CD14-positive monocyte (primary cell): ENCODE data around the gene ACTR5. TPM values are rescaled to one million over a fixed set of nuclear protein-coding genes. Genes with fewer than 3 reads are reported as not detected.

Experiments
- DNase-seq, 3 donors: peaks; one replicate each; pipeline ENCODE4 v3.0.0-alpha.2; 2011 to 2022
- H2AFZ ChIP-seq: 2 replicates; pipeline ENCODE4 v1.6.0; 2012; ENCODE audit warnings: mild to moderate bottlenecking, low read depth, low read length, inconsistent platforms; ENCODE audit not compliant: insufficient read depth, poor library complexity, severe bottlenecking
- H3K27ac ChIP-seq, 2 donors: 1 replicate in 1 of 2; 2 replicates in 1 of 2; pipeline ENCODE4 v1.5.1; 2012 to 2013; ENCODE audit warnings: low read length in 2 of 2, control low read depth in 1 of 2, inconsistent platforms in 1 of 2, low read depth in 1 of 2, mild to moderate bottlenecking in 1 of 2
- H3K27me3 ChIP-seq, 2 donors: one replicate each; pipeline versions ENCODE4 v1.6.0 to v1.6.1; 2011 to 2013; ENCODE audit warnings: low read length in 2 of 2; ENCODE audit not compliant: control insufficient read depth in 2 of 2, insufficient read depth in 2 of 2
- H3K36me3 ChIP-seq, 2 donors: replicated peaks in 1 of 2; 1 replicate in 1 of 2; 2 replicates in 1 of 2; pipeline versions ENCODE4 v1.5.1 to v1.6.1; 2012 to 2013; ENCODE audit warnings: low read length in 2 of 2, control low read depth in 1 of 2, inconsistent platforms in 1 of 2, mild to moderate bottlenecking in 1 of 2; ENCODE audit not compliant: insufficient read depth in 2 of 2, control insufficient read depth in 1 of 2
- H3K4me1 ChIP-seq, 2 donors: 1 replicate in 1 of 2; 2 replicates in 1 of 2; pipeline versions ENCODE4 v1.5.1 to v1.6.1; 2012 to 2013; ENCODE audit warnings: low read length in 2 of 2, control low read depth in 1 of 2, inconsistent platforms in 1 of 2, mild to moderate bottlenecking in 1 of 2, moderate library complexity in 1 of 2; ENCODE audit not compliant: insufficient read depth in 2 of 2, control insufficient read depth in 1 of 2
- H3K4me2 ChIP-seq: replicated peaks from 2 replicates; pipeline ENCODE3; 2012; ENCODE audit warnings: low read length, moderate library complexity, mild to moderate bottlenecking; ENCODE audit not compliant: poor library complexity, severe bottlenecking; ENCODE audit errors: extremely low read depth
- H3K4me3 ChIP-seq, 3 experiments: fragments of 200-600 bp in 1 of 3; sonication (generic) in 1 of 3; replicated peaks in 1 of 3; 1 replicate in 2 of 3; 2 replicates in 1 of 3; pipeline ENCODE4 v1.5.1; 2011 to 2013; ENCODE audit warnings: low read length in 3 of 3, mild to moderate bottlenecking in 3 of 3, control low read depth in 2 of 3, low read depth in 2 of 3, inconsistent platforms in 1 of 3, moderate library complexity in 1 of 3
- H3K79me2 ChIP-seq: 2 replicates; pipeline ENCODE4 v1.6.0; 2012; ENCODE audit warnings: mild to moderate bottlenecking, control low read depth, inconsistent platforms, low read length, moderate library complexity; ENCODE audit not compliant: insufficient read depth
- H3K9ac ChIP-seq: 2 replicates; pipeline ENCODE4 v1.6.0; 2017; ENCODE audit warnings: low read length, mild to moderate bottlenecking; ENCODE audit not compliant: insufficient read depth, poor library complexity, severe bottlenecking
- H3K9me3 ChIP-seq, 2 donors: replicated peaks in 1 of 2; 1 replicate in 1 of 2; 2 replicates in 1 of 2; pipeline versions ENCODE4 v1.5.1 to v1.6.1; 2012 to 2013; ENCODE audit warnings: low read length in 2 of 2, control low read depth in 1 of 2; ENCODE audit not compliant: control insufficient read depth in 1 of 2, insufficient read depth in 1 of 2
- H4K20me1 ChIP-seq: 2 replicates; pipeline ENCODE4 v1.6.0; 2012; ENCODE audit warnings: mild to moderate bottlenecking, low read length, control low read depth, moderate library complexity; ENCODE audit not compliant: insufficient read depth
- H3K27ac Mint-ChIP-seq, 7 donors: one replicate each; pipeline ENCODE4 v1.8.0; 2020; ENCODE audit warnings: mild to moderate bottlenecking in 7 of 7, mixed read lengths in 7 of 7, moderate library complexity in 6 of 7, inconsistent platforms in 2 of 7
- H3K27me3 Mint-ChIP-seq, 3 donors: one replicate each; pipeline ENCODE4 v1.8.0; 2021 to 2022; ENCODE audit warnings: low read depth in 3 of 3, mild to moderate bottlenecking in 3 of 3, mixed read lengths in 3 of 3, moderate library complexity in 3 of 3, inconsistent platforms in 1 of 3
- H3K36me3 Mint-ChIP-seq, 2 donors: one replicate each; pipeline ENCODE4 v1.8.0; 2020; ENCODE audit warnings: mixed read lengths in 2 of 2, inconsistent platforms in 1 of 2, mild to moderate bottlenecking in 1 of 2
- H3K4me1 Mint-ChIP-seq: one replicate; pipeline ENCODE4 v1.8.0; 2020; ENCODE audit warnings: mild to moderate bottlenecking, mixed read lengths
- H3K4me3 Mint-ChIP-seq, 2 donors: one replicate each; pipeline ENCODE4 v1.8.0; 2020; ENCODE audit warnings: mild to moderate bottlenecking in 2 of 2, mixed read lengths in 2 of 2, moderate library complexity in 1 of 2
- H3K9me3 Mint-ChIP-seq, 7 donors: one replicate each; pipeline ENCODE4 v1.8.0; 2020 to 2022; ENCODE audit warnings: mixed read lengths in 7 of 7, mild to moderate bottlenecking in 6 of 7, moderate library complexity in 6 of 7, inconsistent platforms in 2 of 7
- CTCF ChIP-seq: fragments of 200-600 bp; IDR thresholded peaks from one replicate; pipeline ENCODE4 v1.8.0; 2022; ENCODE audit warnings: antibody characterized with exemption, mild to moderate bottlenecking
- WGBS: methylation state at CpG from one replicate; pipeline ENCODE4 v1.1.5; 2013; ENCODE audit warnings: missing lambda C conversion rate; ENCODE audit not compliant: insufficient coverage; 5-methylcytosine and 5-hydroxymethylcytosine counted together
- intact Hi-C, 2 donors: fragments of 100-400 bp; cut with micrococcal nuclease; formaldehyde crosslinking; loops; one replicate each; pipeline versions ENCODE4 v1.15.0 to v1.15.1; 2023
- polyA plus RNA-seq, 3 donors: library from polyadenylated mRNA; depleted of rRNA in 1 of 3; unstranded in 2 of 3; stranded (reverse) in 1 of 3; fragments of 300-500 nt in 2 of 3; fragments of >200 nt in 1 of 3; fragmentation: Illumina TruSeq in 2 of 3; gene quantifications; 1 replicate in 2 of 3; 2 replicates in 1 of 3; pipeline ENCODE4 v1.2.3, GENCODE V29; 2012 to 2021

The ACTR5 gene
- polyA plus RNA-seq, 3 donors = 6.6 to 15.6 (median 7.3) TPM

DNA sequence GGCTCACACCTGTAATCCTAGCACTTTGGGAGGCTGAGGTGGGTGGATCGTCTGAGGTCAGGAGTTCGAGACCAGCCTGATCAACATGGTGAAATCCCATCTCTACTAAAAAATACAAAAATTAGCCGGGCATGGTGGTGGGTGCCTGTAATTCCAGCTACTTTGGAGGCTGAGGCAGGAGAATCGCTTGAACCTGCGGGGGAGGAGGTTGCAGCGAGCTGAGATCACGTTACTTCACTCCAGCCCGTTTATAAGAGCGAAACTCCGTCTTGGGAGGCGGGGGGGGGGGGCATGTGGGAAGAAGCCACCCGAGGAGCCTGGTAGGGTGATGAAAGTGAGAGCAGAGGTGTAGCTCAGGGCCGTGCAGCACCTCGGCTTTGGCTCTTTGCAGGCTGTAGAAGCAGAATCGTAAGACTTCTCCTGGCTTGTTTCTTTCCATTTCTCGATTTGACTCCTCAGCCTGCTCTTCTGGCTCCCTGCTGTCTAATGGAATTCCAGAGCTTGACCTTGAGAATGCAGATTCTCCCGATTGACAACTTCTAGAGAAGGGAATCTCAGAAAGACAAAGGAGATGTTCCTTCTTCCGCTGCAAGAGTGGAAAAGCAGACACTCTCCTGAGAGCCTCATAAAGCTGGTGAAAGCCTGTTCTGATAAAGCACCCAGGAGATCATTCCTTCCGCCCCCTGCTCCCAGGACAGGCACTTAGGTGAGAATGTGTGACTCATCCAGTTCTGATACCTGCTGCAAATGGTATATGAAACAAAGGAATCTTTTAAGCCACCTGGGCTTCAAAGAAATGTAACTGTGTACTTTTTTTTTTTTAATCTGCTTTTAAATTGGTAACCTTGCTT is 31.2 kb downstream of the ACTR5 start:
- 90% methylated on average over 16 of the region's 19 CpGs for WGBS
- Histone ChIP-seq H3K9ac (no peak overlapping the region), H4K20me1 (no peaks in the 10 kb centered on the region), H3K27ac (no peak overlapping the region), H3K4me2 (no peak overlapping the region), H3K4me3 (no peak overlapping the region), H3K4me1 (no peaks in the 10 kb centered on the region), H3K79me2 (no peaks in the 10 kb centered on the region), H3K36me3 (peaks cover 2 to 17% of the 10 kb centered on the region in 2 donors), H3K9me3 (no peaks in the 10 kb centered on the region), H2AFZ (no peak overlapping the region), H3K27me3 (no peaks in the 10 kb centered on the region)
- Mint-ChIP-seq H3K36me3 (peaks cover 14 to 26% of the 10 kb centered on the region in 2 donors), H3K4me1 (no peaks in the 10 kb centered on the region), H3K4me3 (peak overlapping the region in 1 of 2 donors; percentile 7), H3K9me3 (peaks cover 0 to 2% (median 0%) of the 10 kb centered on the region in 7 donors), H3K27me3 (peaks cover 0 to 4% (median 0%) of the 10 kb centered on the region in 3 donors), H3K27ac (no peak overlapping the region)
- intact Hi-C loops = no loop called here
- TF ChIP-seq CTCF = no peak
- no peak for DNase-seq

- no peak for TF ChIP-seq CTCF
- Mint-ChIP-seq H3K4me1 (no peaks in the 10 kb centered on the region), H3K4me3 (no peak overlapping the region), H3K27ac (peak overlapping the region in 1 of 7 donors; percentile 77), H3K36me3 (peaks cover 0 to 2% of the 10 kb centered on the region in 2 donors), H3K9me3 (no peaks in the 10 kb centered on the region), H3K27me3 (peaks cover 0 to 4% (median 0%) of the 10 kb centered on the region in 3 donors)
- no peaks in the 10 kb centered on the region for H3K9me3 ChIP-seq
- H3K36me3 ChIP-seq = no peaks in the 10 kb centered on the region
- DNase-seq = no peak
- intact Hi-C loops = no loop called here
- no peaks in the 10 kb centered on the region for H3K27me3 ChIP-seq
- no peak overlapping the region for H3K9ac ChIP-seq
- H3K4me2 ChIP-seq = no peak overlapping the region
- H3K4me1 ChIP-seq = no peaks in the 10 kb centered on the region
- no peak overlapping the region for H3K27ac ChIP-seq
- H2AFZ ChIP-seq = no peak overlapping the region
- no peaks in the 10 kb centered on the region for H4K20me1 ChIP-seq
- H3K79me2 ChIP-seq = no peaks in the 10 kb centered on the region
- no CpG with 5 or more reads among the region's 3 CpGs for WGBS
- H3K4me3 ChIP-seq = no peak overlapping the region
Observed at GRCh38 chr20:38782275-38782674, 34.0 kb downstream of the ACTR5 start.
